ENCODE data around the gene ASB6. TPM values are rescaled to one million over a fixed set of nuclear protein-coding genes. Genes with fewer than 3 reads are reported as not detected.

Gene ASB6
- polyA plus RNA-seq, 2 of the 4 experiments (the other 2 are of a cell fraction) = 9.2 to 17.3 TPM

GRCh38 chr9:129646252-129646651, 4.3 kb upstream of the ASB6 start:
- H3K27ac ChIP-seq = no peak overlapping the region
- ATAC-seq (no peak), DNase-seq (ENCODE audit: low read depth in 1 of 2, low spot score in 1 of 2) (no peak), FAIRE-seq (no peak)
- ChIA-PET POLR2A (interaction anchor here (0.6 kb wide), 1 partner anchor 10 kb away, joined by 3 read pairs; no protein-coding TSS in a partner anchor), CTCF (interaction anchor here (0.8 to 11.2 kb wide), 6 partner anchors 9 to 503 kb away, joined by 3 to 251 read pairs (median 10); no protein-coding TSS in a partner anchor)
- 79% methylated on average over 12 of the region's 12 CpGs for WGBS (ENCODE audit: missing lambda C conversion rate)
- H3K9me3 ChIP-seq = no peaks in the 10 kb centered on the region
- TF ChIP-seq ZNF302 (CRISPR knock-in tag; IDR thresholded peaks at IDR 0.05) (no peak), HOXB5 (CRISPR knock-in tag; IDR thresholded peaks at IDR 0.05) (no peak), HDAC2 (IDR thresholded peaks at IDR 0.05) (no peak), SMC3 (IDR thresholded peaks at IDR 0.05) (no peak), FOSB (CRISPR knock-in tag; IDR thresholded peaks at IDR 0.05) (no peak), RARB (CRISPR knock-in tag; IDR thresholded peaks at IDR 0.05) (no peak), HMGXB4 (CRISPR knock-in tag; IDR thresholded peaks at IDR 0.05; ENCODE audit: borderline replicate concordance) (no peak), ZC3H11A (IDR thresholded peaks at IDR 0.05) (no peak), HEYL (CRISPR knock-in tag; IDR thresholded peaks at IDR 0.05) (no peak), ZSCAN20 (CRISPR knock-in tag; IDR thresholded peaks at IDR 0.05) (no peak), PBX3 (IDR thresholded peaks at IDR 0.05) (no peak), TP53 (CRISPR knock-in tag; IDR thresholded peaks at IDR 0.05) (no peak)
- H3K4me1 ChIP-seq = peaks cover 12% of the 10 kb centered on the region; the same call in 1 of the 3 replicates
- H3K4me2 ChIP-seq = no peak overlapping the region
- no peak overlapping the region for H3K4me3 ChIP-seq

- no peak overlapping the region for H3K27ac ChIP-seq
- no peak overlapping the region for H3K4me2 ChIP-seq
- WGBS (ENCODE audit: missing lambda C conversion rate) = 73% methylated on average over 14 of the region's 17 CpGs
- FAIRE-seq (no peak), DNase-seq (ENCODE audit: low read depth in 1 of 2, low spot score in 1 of 2) (no peak), ATAC-seq (no peak)
- POLR2A ChIA-PET = no interaction called here
- CTCF ChIA-PET = interaction anchor here (1.4 to 11.2 kb wide), 4 partner anchors 69 to 141 kb away, joined by 4 to 251 read pairs (median 78); no protein-coding TSS in a partner anchor
- no peak overlapping the region for H3K4me3 ChIP-seq
- peak; percentile 38; the same call in 1 of the 2 replicates for TF ChIP-seq USF2 (IDR thresholded peaks at IDR 0.05)
- no peak for TF ChIP-seq CEBPB (IDR thresholded peaks at IDR 0.05)
- no peak for TF ChIP-seq RFX5 (IDR thresholded peaks at IDR 0.05)
- H3K9me3 ChIP-seq = no peaks in the 10 kb centered on the region
- peaks cover 16% of the 10 kb centered on the region for H3K4me1 ChIP-seq
Measured at GRCh38 chr9:129644902-129645301, 3.0 kb upstream of the ASB6 start.

DNA sequence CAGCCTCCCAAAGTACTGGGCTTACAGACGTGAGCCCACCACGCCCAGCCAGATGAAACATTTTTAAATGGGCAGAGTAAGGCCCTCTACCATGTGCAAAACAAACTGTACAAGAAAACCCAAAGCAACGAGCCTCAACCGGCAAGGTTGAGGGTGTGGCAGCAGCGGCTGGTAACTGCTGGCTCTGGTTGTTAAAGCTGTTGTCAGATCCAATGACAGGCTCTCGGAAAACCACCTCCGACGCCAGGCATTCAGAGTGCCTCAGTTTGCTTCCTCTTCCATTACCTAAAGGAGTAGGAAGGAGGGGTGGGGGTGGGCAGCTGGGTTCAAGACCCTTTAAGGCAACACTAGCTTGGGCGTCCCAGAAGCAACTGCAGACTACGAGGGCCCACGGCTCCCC, 2.4 kb upstream of the ASB6 start:
- POLR2A ChIA-PET = no interaction called here
- FAIRE-seq = no peak
- Histone ChIP-seq H3K4me2 (no peak overlapping the region), H3K4me3 (no peak overlapping the region), H3K27ac (no peak overlapping the region), H3K9me3 (no peaks in the 10 kb centered on the region), H3K4me1 (peaks cover 18% of the 10 kb centered on the region)
- DNase-seq (ENCODE audit: low read depth in 1 of 2, low spot score in 1 of 2) = no peak
- 78% methylated on average over 9 of the region's 11 CpGs for WGBS (ENCODE audit: missing lambda C conversion rate)
- CTCF ChIA-PET = interaction anchor here (0.6 to 26.2 kb wide), 7 partner anchors 16 to 636 kb away, joined by 4 to 947 read pairs (median 103); partner anchors contain the start of gene NTMT1
- ATAC-seq = no peak
- no peak for TF ChIP-seq HDAC2 (IDR thresholded peaks at IDR 0.05)
- no peak for TF ChIP-seq NPAS2 (CRISPR knock-in tag; IDR thresholded peaks at IDR 0.05; ENCODE audit: borderline replicate concordance)
- no peak for TF ChIP-seq EHF (CRISPR knock-in tag; IDR thresholded peaks at IDR 0.05)
- no peak for TF ChIP-seq JUNB (IDR thresholded peaks at IDR 0.05)
- TF ChIP-seq HEYL (CRISPR knock-in tag; IDR thresholded peaks at IDR 0.05) = no peak
- no peak for TF ChIP-seq HOXA7 (CRISPR knock-in tag; IDR thresholded peaks at IDR 0.05)
- no peak for TF ChIP-seq MAX (IDR thresholded peaks at IDR 0.05)
- TF ChIP-seq CTCF (IDR thresholded peaks at IDR 0.05) = no peak
- no peak for TF ChIP-seq NR3C1 (IDR thresholded peaks at IDR 0.05)
- TF ChIP-seq CHD4 (IDR thresholded peaks at IDR 0.05; ENCODE audit: borderline replicate concordance) = no peak
- TF ChIP-seq FOXS1 (CRISPR knock-in tag; IDR thresholded peaks at IDR 0.05) = no peak
- TF ChIP-seq, protein P1, sequence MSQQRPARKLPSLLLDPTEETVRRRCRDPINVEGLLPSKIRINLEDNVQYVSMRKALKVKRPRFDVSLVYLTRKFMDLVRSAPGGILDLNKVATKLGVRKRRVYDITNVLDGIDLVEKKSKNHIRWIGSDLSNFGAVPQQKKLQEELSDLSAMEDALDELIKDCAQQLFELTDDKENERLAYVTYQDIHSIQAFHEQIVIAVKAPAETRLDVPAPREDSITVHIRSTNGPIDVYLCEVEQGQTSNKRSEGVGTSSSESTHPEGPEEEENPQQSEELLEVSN (IDR thresholded peaks at IDR 0.05; ENCODE audit: borderline replicate concordance, low read depth) = no peak
- no peak for TF ChIP-seq USF2 (IDR thresholded peaks at IDR 0.05)
- no peak for TF ChIP-seq CHD2 (IDR thresholded peaks at IDR 0.05; ENCODE audit: low read length, partially characterized antibody)
- no peak for TF ChIP-seq ZFP36 (IDR thresholded peaks at IDR 0.05; ENCODE audit: borderline replicate concordance, partially characterized antibody)
